IPS-18c (cell line): Measurements from ENCODE around the gene C17orf107.
"Not testable (repeated sequence)": the region's sequence is repeated elsewhere in the genome, so short reads cannot be mapped to it uniquely, and the experiment has no call there.

ENCODE experiments used
- H3K4me3 ChIP-seq: 2 replicates; pipeline ENCODE4 v1.7.0; 2013; ENCODE audit warnings: low read depth, mild to moderate bottlenecking, low read length, moderate library complexity; ENCODE audit not compliant: insufficient read depth
- H3K9me3 ChIP-seq: one replicate; pipeline ENCODE4 v1.6.1; 2013; ENCODE audit warnings: mild to moderate bottlenecking, low read length, moderate library complexity; ENCODE audit not compliant: control insufficient read depth, insufficient read depth

C17orf107 gene

GRCh38 chr17:4899341-4900230, at the start of gene C17orf107:
Gene C17orf107, plus strand, starts transcription at chr17:4899536. Its CDS starts 227 bp downstream, at chr17:4899763.
- no peaks in the 10 kb centered on the region for H3K9me3 ChIP-seq
- H3K4me3 ChIP-seq = peak within 1 kb of the TSS; percentile 52

DNA sequence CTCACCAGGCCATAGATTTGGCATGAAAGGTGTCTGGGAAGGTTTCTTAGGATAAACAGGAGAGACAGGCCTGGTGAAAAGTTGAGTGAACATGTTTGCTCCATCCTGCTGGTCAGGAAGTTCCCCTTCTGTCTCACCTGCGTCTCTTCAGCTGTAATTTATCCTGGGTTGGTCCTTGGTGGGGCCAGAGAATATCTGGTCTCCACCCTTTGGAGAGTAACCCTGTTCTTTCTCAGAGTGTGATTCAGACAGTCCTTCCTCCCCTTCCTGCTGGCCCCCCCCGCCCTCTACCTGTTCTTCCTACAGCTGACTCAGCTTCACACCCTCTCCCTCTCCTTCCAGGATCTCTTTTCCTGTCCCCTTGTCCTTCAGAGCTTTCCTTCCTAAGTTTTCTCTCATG, 49.1 kb upstream of the C17orf107 start:
- no peak overlapping the region for H3K4me3 ChIP-seq
- no peaks in the 10 kb centered on the region for H3K9me3 ChIP-seq

DNA sequence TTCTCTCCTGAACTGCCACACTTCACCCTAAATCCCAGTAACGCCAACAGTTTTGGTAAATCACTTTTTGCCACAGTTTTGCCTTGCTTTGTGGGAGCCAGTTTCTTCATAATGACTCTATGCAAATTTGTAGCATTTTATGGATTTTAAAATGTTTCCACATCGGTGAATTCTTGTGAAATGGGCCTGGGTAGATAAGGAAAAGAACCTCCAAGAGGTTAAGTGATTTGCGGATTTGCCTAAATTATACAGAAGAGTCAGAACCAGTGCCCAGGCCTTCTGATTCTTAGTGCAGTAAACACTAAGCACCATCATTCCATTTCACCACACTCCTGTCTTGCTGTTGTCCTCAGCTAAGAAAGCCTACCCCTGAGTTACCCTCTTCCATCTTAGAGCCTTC, 48.3 kb upstream of the C17orf107 start:
- no peak overlapping the region for H3K4me3 ChIP-seq
- H3K9me3 ChIP-seq = no peaks in the 10 kb centered on the region

DNA sequence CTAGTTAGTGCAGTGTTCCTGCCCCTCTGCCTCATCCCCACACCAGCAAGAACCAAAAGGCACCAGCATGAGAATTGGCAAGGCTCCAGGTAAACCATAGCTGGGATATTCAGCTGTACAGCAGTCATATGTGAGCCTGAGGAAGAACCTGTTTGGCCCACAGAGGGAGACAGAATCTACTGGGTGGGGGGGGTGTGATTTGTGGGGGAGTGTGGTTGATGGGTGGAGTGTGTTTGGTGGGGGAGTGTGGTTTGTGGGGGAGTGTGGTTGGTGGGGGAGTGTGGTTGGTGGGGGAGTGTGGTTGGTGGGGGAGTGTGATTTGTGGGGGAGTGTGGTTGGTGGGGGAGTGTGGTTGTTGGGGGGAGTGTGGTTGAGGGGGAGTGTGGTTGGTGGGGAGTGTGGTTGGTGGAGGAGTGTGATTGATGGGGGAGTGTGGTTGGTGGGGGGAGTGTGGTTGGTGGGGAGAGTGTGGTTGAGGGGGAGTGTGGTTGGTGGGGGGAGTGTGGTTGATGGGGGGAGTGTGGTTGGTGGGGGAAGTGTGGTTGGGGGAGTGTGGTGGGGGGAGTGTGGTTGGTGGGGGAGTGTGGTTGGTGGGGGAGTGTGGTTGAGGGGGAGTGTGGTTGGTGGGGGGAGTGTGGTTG, 46.6 kb upstream of the C17orf107 start:
- H3K9me3 ChIP-seq = no peaks in the 10 kb centered on the region
- H3K4me3 ChIP-seq = no peak overlapping the region

GRCh38 chr17:4853208-4853671, 46.1 kb upstream of the C17orf107 start:
- Histone ChIP-seq H3K4me3 (no peak overlapping the region), H3K9me3 (no peaks in the 10 kb centered on the region)

DNA sequence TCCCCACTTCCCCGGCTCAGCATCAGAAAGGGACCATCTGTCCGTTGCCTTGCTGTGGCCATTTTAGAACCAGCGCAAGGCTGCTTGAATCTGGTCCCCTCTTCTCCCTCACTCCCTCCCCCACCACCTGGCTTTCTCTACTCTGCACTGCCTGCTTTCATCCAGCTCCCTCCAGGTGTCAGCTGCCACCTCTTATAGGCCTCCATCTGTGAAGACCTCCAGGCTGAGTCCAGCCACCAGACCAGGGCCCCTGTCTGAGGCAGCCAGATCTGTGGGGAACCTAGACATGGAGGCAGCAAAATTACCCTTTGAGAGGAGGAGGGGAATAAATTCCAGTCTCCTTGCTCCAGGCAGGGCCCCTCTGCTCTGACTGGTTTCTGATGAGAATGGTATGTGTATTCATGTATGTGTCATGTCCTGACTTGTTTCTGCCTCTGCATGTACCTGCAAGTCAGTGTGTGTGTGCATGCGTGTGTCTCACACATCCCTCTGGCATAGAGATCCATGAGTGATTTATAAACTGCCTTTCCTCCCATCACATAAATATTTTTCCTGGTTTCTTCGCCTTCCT, 45.1 kb upstream of the C17orf107 start:
- H3K9me3 ChIP-seq = no peaks in the 10 kb centered on the region

DNA sequence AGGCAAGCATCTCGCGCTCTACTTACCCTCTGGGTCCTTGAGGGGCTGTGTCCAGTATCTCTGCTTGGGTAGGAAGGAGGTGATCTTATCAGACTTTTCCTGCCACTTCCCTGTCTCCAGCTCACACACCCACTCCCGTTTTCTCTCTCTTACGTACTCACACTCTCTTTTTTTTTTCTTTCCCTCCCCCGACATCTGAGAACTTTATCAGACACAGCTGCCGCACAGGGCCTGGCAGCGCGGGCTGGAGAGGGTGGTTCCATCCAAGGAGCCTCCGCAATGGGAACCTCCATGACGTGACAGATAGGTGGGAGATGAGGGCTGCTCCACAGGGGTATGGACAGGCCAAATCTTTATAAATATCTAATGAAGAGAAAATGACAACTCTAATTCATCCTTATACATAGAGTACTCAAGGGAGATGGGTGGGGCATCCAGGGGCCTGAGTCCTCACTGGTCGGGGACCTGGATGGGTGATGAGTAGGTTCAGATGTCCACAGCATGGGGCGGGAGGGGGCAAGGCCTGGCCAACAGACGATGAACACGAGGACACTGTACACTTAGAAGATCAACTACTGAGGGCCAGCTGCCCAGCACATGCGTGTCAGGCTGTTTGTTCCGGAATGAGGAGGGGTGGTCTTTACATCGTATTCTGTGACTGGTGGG, 42.9 kb upstream of the C17orf107 start:
- H3K9me3 ChIP-seq = no peaks in the 10 kb centered on the region
- no peak overlapping the region for H3K4me3 ChIP-seq

More for the DNA sequence above, 45.1 kb upstream of the C17orf107 start:
- no peak overlapping the region for H3K4me3 ChIP-seq

GRCh38 chr17:4856937-4857314, 42.4 kb upstream of the C17orf107 start:
- Histone ChIP-seq H3K4me3 (no peak overlapping the region), H3K9me3 (no peaks in the 10 kb centered on the region)

DNA sequence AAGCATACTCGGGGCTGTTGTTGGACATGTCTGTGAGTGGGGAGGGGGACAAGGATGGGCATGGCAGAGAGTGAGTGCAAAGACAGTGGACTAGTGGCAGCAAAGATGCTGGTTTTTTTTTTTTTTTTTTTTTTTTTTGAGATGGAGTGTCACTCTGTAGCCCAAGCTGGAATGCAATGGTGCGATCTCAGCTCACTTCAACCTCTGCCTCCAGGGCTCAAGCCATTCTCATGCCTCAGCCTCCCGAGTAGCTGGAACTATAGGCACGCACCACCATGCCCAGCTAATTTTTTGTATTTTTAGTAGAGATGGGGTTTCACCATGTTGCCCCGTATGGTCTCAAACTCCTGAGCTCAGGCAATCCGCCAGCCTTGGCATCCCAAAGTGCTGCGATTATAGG, 42.0 kb upstream of the C17orf107 start:
- not testable (repeated sequence) for H3K4me3 ChIP-seq, H3K9me3 ChIP-seq

GRCh38 chr17:4858068-4858881, 41.1 kb upstream of the C17orf107 start:
- Histone ChIP-seq H3K9me3 (no peaks in the 10 kb centered on the region), H3K4me3 (no peak overlapping the region)

DNA sequence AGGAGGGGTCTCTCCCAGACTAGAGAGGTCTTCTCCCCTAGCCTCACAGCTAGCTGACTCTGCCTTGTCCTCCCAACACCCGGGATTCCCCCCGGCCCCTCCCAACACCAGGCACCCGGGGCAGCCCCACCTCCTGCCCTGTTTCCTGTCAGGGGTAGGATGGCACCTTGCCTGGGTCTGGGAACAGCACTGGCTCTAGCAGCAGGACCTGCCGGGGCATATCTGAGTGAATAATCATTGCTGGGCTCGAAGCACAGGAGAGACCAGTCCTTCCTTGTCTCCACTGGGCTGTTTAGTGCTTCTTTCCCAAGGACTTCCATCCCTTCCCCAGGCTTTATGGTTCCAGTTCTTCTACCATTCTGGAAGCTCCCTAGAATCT, 40.5 kb upstream of the C17orf107 start:
- Histone ChIP-seq H3K4me3 (no peak overlapping the region), H3K9me3 (no peaks in the 10 kb centered on the region)

DNA sequence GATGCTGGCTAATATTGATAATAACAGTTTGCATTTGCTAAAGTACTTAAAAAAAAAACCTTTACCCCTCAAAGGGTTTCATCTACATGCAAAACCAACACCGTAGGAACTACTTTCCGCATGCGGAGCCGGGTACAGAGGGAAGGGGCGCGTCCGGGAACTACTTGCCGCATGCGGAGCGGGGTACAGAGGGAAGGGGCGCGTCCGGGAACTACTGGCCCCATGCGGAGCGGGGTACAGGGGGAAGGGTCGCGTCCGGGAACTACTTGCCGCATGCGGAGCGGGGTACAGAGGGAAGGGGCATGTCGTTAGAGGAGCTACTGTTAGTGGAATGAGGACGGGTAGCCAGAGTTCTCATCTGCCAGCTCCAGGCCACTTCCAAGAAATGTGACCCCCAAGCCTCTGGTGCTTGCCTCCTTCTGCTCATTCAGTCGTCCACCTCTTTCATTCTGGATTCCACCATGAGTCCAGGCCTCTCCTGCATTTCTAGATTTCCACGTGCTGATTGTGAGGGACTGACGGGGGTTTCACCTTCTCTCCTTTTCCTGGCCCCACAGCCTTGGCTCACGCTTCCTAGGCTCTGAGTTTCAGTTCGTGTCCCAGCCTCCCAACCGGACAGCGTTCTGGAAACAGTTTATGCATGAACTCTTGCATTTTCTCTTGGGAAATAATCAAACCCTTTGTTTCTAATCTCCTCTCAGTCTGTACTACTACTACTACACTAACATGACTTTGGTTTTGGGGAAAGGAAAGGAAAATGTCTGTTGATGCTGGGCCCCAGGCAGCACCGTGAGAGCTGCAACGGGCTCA, 39.3 kb upstream of the C17orf107 start:
- no peaks in the 10 kb centered on the region for H3K9me3 ChIP-seq
- no peak overlapping the region for H3K4me3 ChIP-seq

- Histone ChIP-seq H3K4me3 (no peak overlapping the region), H3K9me3 (no peaks in the 10 kb centered on the region)
Observed at GRCh38 chr17:4860651-4861050, 38.7 kb upstream of the C17orf107 start.

- no peaks in the 10 kb centered on the region for H3K9me3 ChIP-seq
- H3K4me3 ChIP-seq = no peak overlapping the region
Observed at GRCh38 chr17:4861052-4861451, 38.3 kb upstream of the C17orf107 start.

GRCh38 chr17:4862720-4863119, 36.6 kb upstream of the C17orf107 start:
- Histone ChIP-seq H3K4me3 (no peak overlapping the region), H3K9me3 (no peaks in the 10 kb centered on the region)

DNA sequence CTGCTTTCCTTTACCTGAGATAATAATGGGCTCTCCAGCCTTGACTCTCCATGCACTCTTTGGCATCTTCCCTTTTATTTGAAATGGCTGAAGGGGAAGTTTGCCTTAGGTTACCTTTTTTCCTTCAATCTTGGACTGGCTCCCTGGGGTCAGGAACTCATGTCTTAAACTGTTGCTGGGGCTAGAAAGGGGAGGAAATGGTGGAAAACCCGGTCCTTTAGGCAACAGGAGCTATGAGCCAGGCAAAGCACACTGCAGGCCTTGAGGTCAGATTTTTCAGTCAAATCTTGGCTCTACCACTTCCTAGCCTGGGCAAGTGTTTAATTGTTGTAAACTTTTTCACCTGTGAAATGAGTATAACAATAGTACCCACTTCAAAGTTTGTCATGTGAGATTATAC, 36.0 kb upstream of the C17orf107 start:
- Histone ChIP-seq H3K4me3 (no peak overlapping the region), H3K9me3 (no peaks in the 10 kb centered on the region)
